MCF 10A (cell line): ENCODE data around the gene FGF1. TPM values are rescaled to one million over a fixed set of nuclear protein-coding genes. Genes with fewer than 3 reads are reported as not detected.

Experiments
- BruUV-seq: library from RNA; stranded (reverse); fragments of 400-500 nt; replicated peaks from 2 replicates; lab custom pipeline; 2021; lab: Mats Ljungman, UMichigan
- CTCF ChIA-PET: fragments of 300-600 bp; sonication (Branson Sonifier 250); formaldehyde crosslinking; extraction: SDS; loops from one replicate; lab custom pipeline; 2021; ENCODE audit warnings: antibody characterized with exemption, inconsistent platforms; lab: Yijun Ruan, JAX
- POLR2A ChIA-PET: fragments of 300-600, 350-650 bp; sonication (Branson Sonifier 250); formaldehyde crosslinking; extraction: SDS; loops from one replicate; lab custom pipeline; 2020; ENCODE audit warnings: antibody characterized with exemption, inconsistent platforms; lab: Yijun Ruan, JAX
- DNase-seq: peaks from one replicate; pipeline ENCODE4 v3.0.0-alpha.2; 2018; ENCODE audit not compliant: unreplicated experiment
- H3K27ac Mint-ChIP-seq: one replicate; pipeline ENCODE4 v1.8.0; 2022; ENCODE audit warnings: mild to moderate bottlenecking, low read depth, mixed read lengths; ENCODE audit not compliant: unreplicated experiment
- H3K27me3 Mint-ChIP-seq: one replicate; pipeline ENCODE4 v1.8.0; 2022; ENCODE audit warnings: mixed read lengths; ENCODE audit not compliant: insufficient read depth, unreplicated experiment
- H3K36me3 Mint-ChIP-seq: one replicate; pipeline ENCODE4 v1.8.0; 2022; ENCODE audit warnings: mild to moderate bottlenecking, moderate library complexity, mixed read lengths; ENCODE audit not compliant: insufficient read depth, unreplicated experiment
- H3K4me1 Mint-ChIP-seq: one replicate; pipeline ENCODE4 v1.8.0; 2022; ENCODE audit warnings: mixed read lengths; ENCODE audit not compliant: insufficient read depth, unreplicated experiment
- H3K4me3 Mint-ChIP-seq: one replicate; pipeline ENCODE4 v1.8.0; 2022; ENCODE audit warnings: mild to moderate bottlenecking, moderate library complexity, mixed read lengths; ENCODE audit not compliant: unreplicated experiment
- H3K9me3 Mint-ChIP-seq: one replicate; pipeline ENCODE4 v1.8.0; 2022; ENCODE audit warnings: mixed read lengths; ENCODE audit not compliant: unreplicated experiment
- CTCF ChIP-seq: fragments of 200-600 bp; IDR thresholded peaks from one replicate; pipeline ENCODE4 v1.8.0; 2022; ENCODE audit warnings: antibody characterized with exemption, mild to moderate bottlenecking; ENCODE audit not compliant: unreplicated experiment
- intact Hi-C: fragments of 100-400 bp; cut with micrococcal nuclease; formaldehyde crosslinking; loops from 2 replicates; pipeline ENCODE4 v1.14.1; 2022
- total RNA-seq: library from RNA; stranded (reverse); gene quantifications from 2 replicates; pipeline ENCODE4 v1.2.3, GENCODE V29; 2022

Gene FGF1
- total RNA-seq, 1 experiment from 2014 or later: 0.65 TPM

GRCh38 chr5:142679744-142680143, 6.1 kb downstream of the FGF1 start:
- no TSS peak for BruUV-seq
- H3K27me3 Mint-ChIP-seq: no peaks in the 10 kb centered on the region
- TF ChIP-seq CTCF: no peak
- H3K9me3 Mint-ChIP-seq: no peaks in the 10 kb centered on the region
- intact Hi-C loops: no loop called here
- H3K4me1 Mint-ChIP-seq: peaks cover 23% of the 10 kb centered on the region
- H3K4me3 Mint-ChIP-seq: no peak overlapping the region
- POLR2A ChIA-PET: interaction anchor here (0.6 kb wide), 1 partner anchor 110 kb away, joined by 3 read pairs; no protein-coding TSS in a partner anchor
- peaks cover 7% of the 10 kb centered on the region for H3K36me3 Mint-ChIP-seq
- no peak for DNase-seq
- H3K27ac Mint-ChIP-seq: no peak overlapping the region
- CTCF ChIA-PET: interaction anchor here (1.0 to 52.5 kb wide), 4 partner anchors 21 to 200 kb away, joined by 3 to 1243 read pairs (median 60); no protein-coding TSS in a partner anchor

- H3K9me3 Mint-ChIP-seq: no peaks in the 10 kb centered on the region
- H3K36me3 Mint-ChIP-seq: peaks cover 7% of the 10 kb centered on the region
- no peak overlapping the region for H3K27ac Mint-ChIP-seq
- H3K4me1 Mint-ChIP-seq: peaks cover 29% of the 10 kb centered on the region
- no peak overlapping the region for H3K4me3 Mint-ChIP-seq
- no peak for TF ChIP-seq CTCF
- POLR2A ChIA-PET: no interaction called here
- CTCF ChIA-PET: interaction anchor here (12.5 to 52.5 kb wide), 2 partner anchors 22 to 23 kb away, joined by 114 to 1243 read pairs; no protein-coding TSS in a partner anchor
- H3K27me3 Mint-ChIP-seq: no peaks in the 10 kb centered on the region
- no TSS peak for BruUV-seq
- DNase-seq: no peak
- intact Hi-C loops: no loop called here
These were observed 7.4 kb downstream of the FGF1 start for GRCh38 chr5:142678529-142678928.

- H3K27ac Mint-ChIP-seq: no peak overlapping the region
- ChIA-PET CTCF (interaction anchor here (0.6 to 52.5 kb wide), 7 partner anchors 12 to 243 kb away, joined by 3 to 1243 read pairs (median 4); no protein-coding TSS in a partner anchor), POLR2A (interaction anchor here (1.4 kb wide), 1 partner anchor 9 kb away, joined by 6 read pairs; the partner anchor contains the start of gene FGF1)
- intact Hi-C loops: no loop called here
- no peak for TF ChIP-seq CTCF
- no peak overlapping the region for H3K4me3 Mint-ChIP-seq
- no peaks in the 10 kb centered on the region for H3K9me3 Mint-ChIP-seq
- no TSS peak for BruUV-seq
- peaks cover 29% of the 10 kb centered on the region for H3K4me1 Mint-ChIP-seq
- DNase-seq: no peak
- no peaks in the 10 kb centered on the region for H3K27me3 Mint-ChIP-seq
- peaks cover 7% of the 10 kb centered on the region for H3K36me3 Mint-ChIP-seq
These were observed 8.7 kb downstream of the FGF1 start for GRCh38 chr5:142677198-142677597.

GRCh38 chr5:142676318-142676717, 9.6 kb downstream of the FGF1 start:
- H3K9me3 Mint-ChIP-seq: no peaks in the 10 kb centered on the region
- CTCF ChIA-PET: interaction anchor here (0.6 to 52.5 kb wide), 8 partner anchors 9 to 977 kb away, joined by 3 to 1243 read pairs (median 5); partner anchors contain the start of gene FGF1

More at GRCh38 chr5:142676318-142676717, 9.6 kb downstream of the FGF1 start:
- TF ChIP-seq CTCF: no peak
- POLR2A ChIA-PET: interaction anchor here (1.4 kb wide), 1 partner anchor 10 kb away, joined by 6 read pairs; the partner anchor contains the start of gene FGF1
- DNase-seq: no peak
- intact Hi-C loops: no loop called here
- Mint-ChIP-seq H3K27ac (no peak overlapping the region), H3K4me1 (peaks cover 25% of the 10 kb centered on the region), H3K36me3 (peaks cover 7% of the 10 kb centered on the region), H3K27me3 (no peaks in the 10 kb centered on the region), H3K4me3 (no peak overlapping the region)
- no TSS peak for BruUV-seq
